Sciatic nerve (tissue), 2 donors: ENCODE results near the gene GSTT2B. TPM values are rescaled to one million over a fixed set of nuclear protein-coding genes. Genes with fewer than 3 reads are reported as not detected.
"Not testable (repeated sequence)": the region's sequence is repeated elsewhere in the genome, so short reads cannot be mapped to it uniquely, and the experiment has no call there.

ENCODE experiments used
- ATAC-seq: fragments of 200-7000 bp; cut with Tn5 transposase; one replicate; pipeline ENCODE4 v1.9.1; 2020; ENCODE audit warnings: mild to moderate bottlenecking, moderate library complexity
- DNase-seq: peaks from one replicate; pipeline ENCODE4 v3.0.0-alpha.2; 2020; ENCODE audit warnings: low spot score
- intact Hi-C: fragments of 100-400 bp; cut with DNase I; formaldehyde crosslinking; loops from one replicate; pipeline ENCODE4 v1.14.2; 2022
- total RNA-seq: library from RNA; stranded (reverse); fragmentation: NEBNext Ultra II Directional; extraction: Animal tissue kit (Norgen Biotek cat#: 25700); gene quantifications from one replicate; pipeline ENCODE4 v1.2.1, GENCODE V29; 2021
- donor health status: DM: no; HTN: no; CAD: no.
- donor health status: DM: no; HTN: no; CAD: no.

GSTT2B gene
- total RNA-seq, 1 donor from 2014 or later: 19.5 TPM

DNA sequence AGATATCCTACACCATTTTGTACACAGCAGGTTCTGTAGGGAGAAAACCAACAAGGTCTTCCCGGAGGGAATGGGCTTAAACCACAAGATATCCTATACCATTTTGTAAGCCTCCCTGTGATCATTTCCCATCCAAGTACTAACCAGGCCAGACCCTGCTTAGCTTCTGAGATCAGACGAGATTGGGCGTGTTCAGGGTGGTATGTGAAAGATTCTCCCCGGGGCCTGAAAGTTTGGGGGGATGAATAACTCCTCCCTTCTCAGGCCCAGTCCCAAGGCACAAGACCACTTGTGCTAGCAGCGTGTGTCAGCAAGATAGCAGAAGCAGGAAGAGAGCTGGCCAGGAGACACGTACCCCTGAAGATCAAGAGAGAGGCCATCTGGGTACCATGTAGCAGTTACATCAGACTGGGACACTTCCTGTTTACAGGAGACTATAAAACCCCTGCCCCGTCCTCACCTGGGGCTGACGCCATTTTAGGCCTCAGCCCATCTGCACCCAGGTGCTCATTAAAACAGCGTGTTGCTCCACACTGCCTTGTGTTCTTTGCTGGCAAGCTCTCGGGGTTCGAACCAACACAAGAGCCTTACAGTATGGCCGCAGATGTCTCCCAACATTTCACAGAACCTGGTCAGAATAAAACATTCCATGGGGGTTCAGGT, 49.5 kb downstream of the GSTT2B start:
- no peak for DNase-seq
- no peak for ATAC-seq
- intact Hi-C loops: no loop called here

DNA sequence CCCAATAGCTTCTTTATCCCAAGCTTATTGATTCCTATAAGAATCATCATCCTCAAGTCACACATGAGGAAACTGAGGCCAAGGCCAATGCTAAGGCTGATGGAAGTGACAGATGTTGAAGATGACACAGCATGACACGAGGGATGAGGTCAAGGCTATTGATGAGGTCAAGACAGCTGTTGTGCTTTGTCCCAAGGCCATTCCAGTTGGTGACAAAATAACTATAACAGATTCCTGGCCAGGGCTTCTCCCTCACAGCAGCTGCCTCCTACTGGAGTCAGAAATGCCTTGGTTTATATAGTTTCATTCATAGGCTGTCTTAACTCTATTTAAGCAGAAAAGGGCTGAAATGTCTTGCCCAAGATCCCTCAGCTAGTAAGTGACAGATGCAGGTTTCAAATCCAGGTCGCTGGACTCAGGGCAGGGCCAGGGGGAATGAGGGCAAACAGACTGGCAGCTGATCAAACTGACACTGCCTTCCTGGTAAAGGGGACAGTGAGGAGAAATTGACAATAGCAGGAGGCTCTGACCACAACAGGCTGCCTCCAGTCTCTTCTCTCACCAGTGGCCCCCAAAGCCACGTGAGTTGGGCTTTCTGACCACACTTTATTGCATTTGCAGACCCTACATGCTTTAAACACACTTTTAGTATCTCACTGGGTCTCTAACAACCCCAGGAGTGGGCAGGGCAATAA, 50.4 kb downstream of the GSTT2B start:
- ATAC-seq: no peak
- no peak for DNase-seq
- intact Hi-C loops: no loop called here

DNA sequence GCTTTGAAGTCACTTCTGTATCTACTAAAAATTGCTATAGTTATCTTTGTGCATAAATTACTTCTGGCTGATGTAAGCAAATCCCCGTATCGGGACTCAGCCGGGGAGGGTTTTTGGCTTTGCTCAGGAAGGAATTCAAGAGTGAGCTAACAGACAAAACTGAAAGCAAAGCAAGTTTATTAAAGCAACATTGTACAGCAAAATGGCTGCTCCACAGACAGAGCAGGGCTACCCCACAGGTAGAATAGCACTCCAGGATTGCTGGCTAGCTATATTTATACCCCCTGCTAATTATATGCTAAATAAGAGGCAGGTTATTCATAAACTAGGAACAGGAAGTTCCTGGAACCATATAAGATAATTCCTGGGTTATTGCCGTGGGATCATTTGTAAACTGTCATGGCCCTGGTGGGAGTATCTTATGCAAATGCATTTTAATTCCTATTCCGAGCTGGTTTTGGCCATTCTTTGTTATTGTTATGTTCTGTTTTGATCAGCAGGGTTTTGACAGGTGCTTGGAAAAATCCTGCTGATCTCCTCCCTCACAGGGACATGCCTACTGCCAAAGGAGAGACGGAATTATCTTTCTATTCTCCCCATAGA, 51.6 kb downstream of the GSTT2B start:
- ATAC-seq: no peak
- no peak for DNase-seq
- intact Hi-C loops: no loop called here

DNA sequence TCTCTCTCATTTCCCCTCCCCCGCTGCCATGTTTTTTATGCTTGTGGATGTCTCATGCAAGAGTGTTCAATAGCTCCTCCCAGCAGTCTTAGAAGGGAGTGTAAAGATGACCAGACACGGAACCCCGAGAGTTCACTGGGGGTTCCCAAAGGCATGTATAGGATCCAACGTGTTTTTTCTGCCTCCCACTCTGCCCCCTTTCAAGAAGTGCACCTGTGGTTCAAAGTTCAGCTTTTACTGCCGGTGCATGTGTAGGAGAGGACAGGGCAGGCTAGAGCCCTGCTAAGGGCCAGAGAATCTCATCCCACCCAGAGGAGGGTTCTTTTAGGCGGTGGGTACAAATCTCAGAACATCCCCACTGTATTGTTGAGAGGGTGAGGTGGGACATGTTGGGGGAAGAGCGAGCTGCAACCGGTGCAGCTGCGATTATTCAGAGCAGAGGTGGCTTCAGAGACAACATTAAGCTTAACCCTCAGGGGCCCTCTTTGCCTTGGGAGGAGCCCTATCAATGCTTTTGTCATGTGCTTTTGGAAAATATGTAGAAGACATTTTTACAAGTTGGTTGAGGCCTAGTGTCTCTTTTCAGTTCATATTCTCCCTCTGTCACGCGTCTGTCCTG, 52.3 kb downstream of the GSTT2B start:
- ATAC-seq (no peak), DNase-seq (no peak)
- intact Hi-C loops: no loop called here

DNA sequence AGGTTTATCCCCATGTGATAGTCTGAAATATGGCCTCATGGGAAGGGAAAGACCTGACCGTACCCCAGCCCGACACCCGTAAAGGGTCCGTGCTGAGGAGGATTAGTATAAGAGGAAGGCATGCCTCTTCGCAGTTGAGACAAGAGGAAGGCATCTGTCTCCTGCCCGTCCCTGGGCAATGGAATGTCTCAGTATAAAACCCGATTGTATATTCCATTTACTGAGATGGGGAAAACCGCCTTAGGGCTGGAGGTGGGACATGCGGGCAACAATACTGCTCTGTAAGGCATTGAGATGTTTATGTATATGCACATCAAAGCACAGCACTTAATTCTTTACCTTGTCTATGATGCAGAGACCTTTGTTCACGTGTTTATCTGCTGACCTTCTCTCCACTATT, 53.6 kb downstream of the GSTT2B start:
- ATAC-seq, intact Hi-C loops, DNase-seq: not testable (repeated sequence)

Other genes starting within 250 kb of the GSTT2B start
- 11.2 TPM for gene ZNF70, start 210.1 kb downstream of the GSTT2B start, total RNA-seq
- gene VPREB3, start 206.8 kb downstream of the GSTT2B start, total RNA-seq: not detected
- 0.49 TPM for gene C22orf15, start 198.2 kb downstream of the GSTT2B start, total RNA-seq
- 32.5 TPM for gene CHCHD10, start 193.2 kb downstream of the GSTT2B start, total RNA-seq
- gene MMP11, start 188.3 kb downstream of the GSTT2B start, total RNA-seq: 3.9 TPM
- 56.2 TPM for gene SMARCB1, start 174.2 kb downstream of the GSTT2B start, total RNA-seq
- 2.7 TPM for gene DERL3, start 122.2 kb downstream of the GSTT2B start, total RNA-seq
- gene SLC2A11, start 103.3 kb downstream of the GSTT2B start, total RNA-seq: 13.6 TPM
- 229 TPM for gene MIF, start 66.8 kb downstream of the GSTT2B start, total RNA-seq
- 4.0 TPM for gene DDTL, start 5.7 kb upstream of the GSTT2B start, total RNA-seq
- 57.8 TPM for gene DDT, start 13.2 kb upstream of the GSTT2B start, total RNA-seq
- not detected for gene GSTT2, start 18.9 kb upstream of the GSTT2B start, total RNA-seq
- not detected for gene GSTT4, start 44.3 kb upstream of the GSTT2B start, total RNA-seq
- 67.2 TPM for gene CABIN1, start 50.1 kb upstream of the GSTT2B start, total RNA-seq
- gene SUSD2, start 220.3 kb upstream of the GSTT2B start, total RNA-seq: 4.1 TPM